NB4 (cell line): ENCODE data around the gene CASZ1.

Experiments used
- TF ChIP-seq, protein P1 (sequence below): IDR thresholded peaks from one replicate; pipeline ENCODE4 v1.5.1; 2012; ENCODE audit warnings: low read depth, low read length
- TF ChIP-seq, protein P2 (sequence below): IDR thresholded peaks from 2 replicates; pipeline ENCODE4 v1.6.1; 2011; ENCODE audit warnings: low read depth, low read length

DNA sequence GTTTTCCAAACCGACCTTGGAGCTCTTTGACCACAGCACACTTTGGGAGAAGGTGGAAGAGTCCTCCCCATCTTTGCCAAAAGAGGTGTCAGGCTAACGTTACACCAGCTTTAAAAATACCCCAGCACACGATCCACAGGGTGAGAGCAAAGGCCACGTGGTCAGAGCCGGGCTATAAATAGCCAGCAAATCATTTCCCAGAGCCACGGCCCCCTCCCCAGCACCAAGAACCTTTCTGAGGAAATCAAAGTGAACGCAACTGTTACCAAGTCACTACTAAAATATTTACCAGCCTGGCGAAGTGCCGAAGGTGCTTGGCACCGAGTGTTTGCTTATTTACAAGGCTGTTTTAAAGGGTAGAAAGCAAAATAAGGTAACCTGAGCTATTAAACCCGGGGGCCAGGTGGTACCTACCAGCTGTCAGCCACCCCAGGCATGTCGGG lies 72.4 kb downstream of the CASZ1 start:
- TF ChIP-seq, protein P1, sequence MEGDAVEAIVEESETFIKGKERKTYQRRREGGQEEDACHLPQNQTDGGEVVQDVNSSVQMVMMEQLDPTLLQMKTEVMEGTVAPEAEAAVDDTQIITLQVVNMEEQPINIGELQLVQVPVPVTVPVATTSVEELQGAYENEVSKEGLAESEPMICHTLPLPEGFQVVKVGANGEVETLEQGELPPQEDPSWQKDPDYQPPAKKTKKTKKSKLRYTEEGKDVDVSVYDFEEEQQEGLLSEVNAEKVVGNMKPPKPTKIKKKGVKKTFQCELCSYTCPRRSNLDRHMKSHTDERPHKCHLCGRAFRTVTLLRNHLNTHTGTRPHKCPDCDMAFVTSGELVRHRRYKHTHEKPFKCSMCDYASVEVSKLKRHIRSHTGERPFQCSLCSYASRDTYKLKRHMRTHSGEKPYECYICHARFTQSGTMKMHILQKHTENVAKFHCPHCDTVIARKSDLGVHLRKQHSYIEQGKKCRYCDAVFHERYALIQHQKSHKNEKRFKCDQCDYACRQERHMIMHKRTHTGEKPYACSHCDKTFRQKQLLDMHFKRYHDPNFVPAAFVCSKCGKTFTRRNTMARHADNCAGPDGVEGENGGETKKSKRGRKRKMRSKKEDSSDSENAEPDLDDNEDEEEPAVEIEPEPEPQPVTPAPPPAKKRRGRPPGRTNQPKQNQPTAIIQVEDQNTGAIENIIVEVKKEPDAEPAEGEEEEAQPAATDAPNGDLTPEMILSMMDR, result no peak
- TF ChIP-seq, protein P2, sequence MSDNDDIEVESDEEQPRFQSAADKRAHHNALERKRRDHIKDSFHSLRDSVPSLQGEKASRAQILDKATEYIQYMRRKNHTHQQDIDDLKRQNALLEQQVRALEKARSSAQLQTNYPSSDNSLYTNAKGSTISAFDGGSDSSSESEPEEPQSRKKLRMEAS, result peak; percentile 51
